ENCODE results near the gene FBXO47. TPM values are rescaled to one million over a fixed set of nuclear protein-coding genes. Genes with fewer than 3 reads are reported as not detected.

Gene FBXO47
- total RNA-seq: not detected

GRCh38 chr17:38967290-38967738 is at the start of gene FBXO47:
FBXO47 (minus strand) TSS chr17:38967403; CDS start chr17:38963025, 4,378 bp downstream.
- no peaks in the 10 kb centered on the region for H3K27me3 ChIP-seq (ENCODE audit: insufficient read depth, low read length)
- peak within 1 kb of the TSS; percentile 4 for H3K4me3 ChIP-seq (ENCODE audit: low read length)
- H3K4me1 ChIP-seq (ENCODE audit: insufficient read depth, low read length): peaks cover 11% of the 10 kb centered on the region
- no peaks in the 10 kb centered on the region for H3K9me3 ChIP-seq (ENCODE audit: low read depth, low read length)

GRCh38 chr17:39016193-39017153 is 49.3 kb upstream of the FBXO47 start:
- Histone ChIP-seq H3K9me3 (ENCODE audit: low read depth, low read length) (no peaks in the 10 kb centered on the region), H3K4me1 (ENCODE audit: insufficient read depth, low read length) (peaks cover 49% of the 10 kb centered on the region), H3K27me3 (ENCODE audit: insufficient read depth, low read length) (no peaks in the 10 kb centered on the region), H3K4me3 (ENCODE audit: low read length) (no peak overlapping the region)

GRCh38 chr17:39015546-39015935 is 48.3 kb upstream of the FBXO47 start:
- peaks cover 49% of the 10 kb centered on the region for H3K4me1 ChIP-seq (ENCODE audit: insufficient read depth, low read length)
- H3K27me3 ChIP-seq (ENCODE audit: insufficient read depth, low read length): no peaks in the 10 kb centered on the region
- no peaks in the 10 kb centered on the region for H3K9me3 ChIP-seq (ENCODE audit: low read depth, low read length)
- H3K4me3 ChIP-seq (ENCODE audit: low read length): no peak overlapping the region

- Histone ChIP-seq H3K27me3 (ENCODE audit: insufficient read depth, low read length) (no peaks in the 10 kb centered on the region), H3K9me3 (ENCODE audit: low read depth, low read length) (no peaks in the 10 kb centered on the region), H3K4me3 (ENCODE audit: low read length) (no peak overlapping the region), H3K4me1 (ENCODE audit: insufficient read depth, low read length) (peaks cover 49% of the 10 kb centered on the region)
These were observed 47.8 kb upstream of the FBXO47 start for GRCh38 chr17:39014795-39015545.

- Histone ChIP-seq H3K4me1 (ENCODE audit: insufficient read depth, low read length) (peaks cover 48% of the 10 kb centered on the region), H3K27me3 (ENCODE audit: insufficient read depth, low read length) (no peaks in the 10 kb centered on the region), H3K9me3 (ENCODE audit: low read depth, low read length) (no peaks in the 10 kb centered on the region), H3K4me3 (ENCODE audit: low read length) (no peak overlapping the region)
These were observed 47.0 kb upstream of the FBXO47 start for GRCh38 chr17:39014044-39014794.

GRCh38 chr17:39012725-39013124 is 45.5 kb upstream of the FBXO47 start:
- no peaks in the 10 kb centered on the region for H3K27me3 ChIP-seq (ENCODE audit: insufficient read depth, low read length)
- H3K9me3 ChIP-seq (ENCODE audit: low read depth, low read length): no peaks in the 10 kb centered on the region
- peaks cover 33% of the 10 kb centered on the region for H3K4me1 ChIP-seq (ENCODE audit: insufficient read depth, low read length)
- no peak overlapping the region for H3K4me3 ChIP-seq (ENCODE audit: low read length)

- peaks cover 25% of the 10 kb centered on the region for H3K4me1 ChIP-seq (ENCODE audit: insufficient read depth, low read length)
- no peaks in the 10 kb centered on the region for H3K27me3 ChIP-seq (ENCODE audit: insufficient read depth, low read length)
- H3K9me3 ChIP-seq (ENCODE audit: low read depth, low read length): no peaks in the 10 kb centered on the region
- H3K4me3 ChIP-seq (ENCODE audit: low read length): no peak overlapping the region
These were observed 44.8 kb upstream of the FBXO47 start for GRCh38 chr17:39011907-39012468.

- no peak overlapping the region for H3K4me3 ChIP-seq (ENCODE audit: low read length)
- H3K4me1 ChIP-seq (ENCODE audit: insufficient read depth, low read length): peaks cover 3% of the 10 kb centered on the region
- no peaks in the 10 kb centered on the region for H3K27me3 ChIP-seq (ENCODE audit: insufficient read depth, low read length)
- H3K9me3 ChIP-seq (ENCODE audit: low read depth, low read length): no peaks in the 10 kb centered on the region
These were observed 42.4 kb upstream of the FBXO47 start for GRCh38 chr17:39009581-39010001.

GRCh38 chr17:39008633-39009032 is 41.4 kb upstream of the FBXO47 start:
- no peaks in the 10 kb centered on the region for H3K27me3 ChIP-seq (ENCODE audit: insufficient read depth, low read length)
- H3K9me3 ChIP-seq (ENCODE audit: low read depth, low read length): no peaks in the 10 kb centered on the region
- peaks cover 1% of the 10 kb centered on the region for H3K4me1 ChIP-seq (ENCODE audit: insufficient read depth, low read length)
- H3K4me3 ChIP-seq (ENCODE audit: low read length): no peak overlapping the region

GRCh38 chr17:39002991-39003715 is 36.0 kb upstream of the FBXO47 start:
- peaks cover 22% of the 10 kb centered on the region for H3K4me1 ChIP-seq (ENCODE audit: insufficient read depth, low read length)
- H3K9me3 ChIP-seq (ENCODE audit: low read depth, low read length): no peaks in the 10 kb centered on the region
- no peaks in the 10 kb centered on the region for H3K27me3 ChIP-seq (ENCODE audit: insufficient read depth, low read length)
- H3K4me3 ChIP-seq (ENCODE audit: low read length): no peak overlapping the region

- H3K27me3 ChIP-seq (ENCODE audit: insufficient read depth, low read length): no peaks in the 10 kb centered on the region
- peaks cover 22% of the 10 kb centered on the region for H3K4me1 ChIP-seq (ENCODE audit: insufficient read depth, low read length)
- H3K4me3 ChIP-seq (ENCODE audit: low read length): no peak overlapping the region
- peaks cover 1% of the 10 kb centered on the region for H3K9me3 ChIP-seq (ENCODE audit: low read depth, low read length)
These were observed 34.8 kb upstream of the FBXO47 start for GRCh38 chr17:39001703-39002637.

- Histone ChIP-seq H3K9me3 (ENCODE audit: low read depth, low read length) (peaks cover 6% of the 10 kb centered on the region), H3K4me3 (ENCODE audit: low read length) (no peak overlapping the region)
These were observed 32.9 kb upstream of the FBXO47 start for GRCh38 chr17:39000021-39000601.

More at GRCh38 chr17:39000021-39000601, 32.9 kb upstream of the FBXO47 start:
- Histone ChIP-seq H3K27me3 (ENCODE audit: insufficient read depth, low read length) (no peaks in the 10 kb centered on the region), H3K4me1 (ENCODE audit: insufficient read depth, low read length) (peaks cover 22% of the 10 kb centered on the region)

Measured in mononuclear cell (primary cell).